Measurements from ENCODE around the gene ALKBH3.

Gene ALKBH3

GRCh38 chr11:43941257-43941994, 60.8 kb downstream of the ALKBH3 start:
- H3K36me3 ChIP-seq (ENCODE audit: low read depth), result no peaks in the 10 kb centered on the region
- H3K4me3 ChIP-seq (ENCODE audit: severe bottlenecking), result no peak overlapping the region
- no peak for TF ChIP-seq CTCF (IDR thresholded peaks at IDR 0.05; ENCODE audit: poor library complexity, severe bottlenecking)
- ATAC-seq (ENCODE audit: low read depth) (no peak), DNase-seq (ENCODE audit: low spot score) (no peak)
- peaks cover 10% of the 10 kb centered on the region for H3K4me1 ChIP-seq (ENCODE audit: insufficient read depth, poor library complexity, severe bottlenecking)
- peaks cover 47% of the 10 kb centered on the region for H3K27me3 ChIP-seq (ENCODE audit: insufficient read depth, poor library complexity, severe bottlenecking)
- H3K9me3 ChIP-seq (ENCODE audit: severe bottlenecking), result no peaks in the 10 kb centered on the region
- H3K27ac ChIP-seq (ENCODE audit: poor library complexity, severe bottlenecking), result no peak overlapping the region

DNA sequence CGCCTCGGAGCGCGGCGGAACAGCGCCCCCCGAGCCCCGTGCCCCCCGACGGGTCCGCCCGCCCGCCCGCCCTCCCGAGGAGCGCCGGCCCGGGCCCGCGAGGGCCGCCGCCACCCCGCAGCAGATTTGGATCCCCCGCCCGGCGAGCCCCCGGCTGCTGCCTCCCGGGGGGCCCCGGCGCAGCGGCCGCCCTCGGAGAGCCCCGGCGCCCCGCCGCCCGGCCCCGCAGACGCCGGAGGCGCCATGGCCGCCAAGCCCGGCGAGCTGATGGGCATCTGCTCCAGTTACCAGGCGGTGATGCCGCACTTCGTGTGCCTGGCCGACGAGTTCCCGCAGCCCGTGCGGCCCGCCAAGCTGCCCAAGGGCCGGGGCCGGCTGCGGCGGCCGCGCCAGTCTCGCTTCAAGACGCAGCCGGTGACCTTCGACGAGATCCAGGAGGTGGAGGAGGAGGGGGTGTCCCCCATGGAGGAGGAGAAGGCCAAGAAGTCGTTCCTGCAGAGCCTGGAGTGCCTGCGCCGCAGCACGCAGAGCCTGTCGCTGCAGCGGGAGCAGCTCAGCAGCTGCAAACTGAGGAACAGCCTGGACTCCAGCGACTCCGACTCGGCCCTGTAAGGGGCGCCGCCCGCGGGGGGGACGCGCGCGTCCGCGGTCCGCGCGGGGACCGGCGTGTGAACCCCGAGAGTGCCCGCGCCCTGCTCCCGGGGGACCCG, 62.2 kb downstream of the ALKBH3 start:
- Histone ChIP-seq H3K27me3 (ENCODE audit: insufficient read depth, poor library complexity, severe bottlenecking) (peaks cover 47% of the 10 kb centered on the region), H3K4me1 (ENCODE audit: insufficient read depth, poor library complexity, severe bottlenecking) (peaks cover under 1% of the 10 kb centered on the region), H3K27ac (ENCODE audit: poor library complexity, severe bottlenecking) (no peak overlapping the region), H3K9me3 (ENCODE audit: severe bottlenecking) (no peaks in the 10 kb centered on the region), H3K36me3 (ENCODE audit: low read depth) (no peaks in the 10 kb centered on the region), H3K4me3 (ENCODE audit: severe bottlenecking) (peak overlapping the region; percentile 34)
- DNase-seq (ENCODE audit: low spot score) (no peak), ATAC-seq (ENCODE audit: low read depth) (peak; percentile 29; the same call in 2 of the 3 replicates)
- no peak for TF ChIP-seq CTCF (IDR thresholded peaks at IDR 0.05; ENCODE audit: poor library complexity, severe bottlenecking)

DNA sequence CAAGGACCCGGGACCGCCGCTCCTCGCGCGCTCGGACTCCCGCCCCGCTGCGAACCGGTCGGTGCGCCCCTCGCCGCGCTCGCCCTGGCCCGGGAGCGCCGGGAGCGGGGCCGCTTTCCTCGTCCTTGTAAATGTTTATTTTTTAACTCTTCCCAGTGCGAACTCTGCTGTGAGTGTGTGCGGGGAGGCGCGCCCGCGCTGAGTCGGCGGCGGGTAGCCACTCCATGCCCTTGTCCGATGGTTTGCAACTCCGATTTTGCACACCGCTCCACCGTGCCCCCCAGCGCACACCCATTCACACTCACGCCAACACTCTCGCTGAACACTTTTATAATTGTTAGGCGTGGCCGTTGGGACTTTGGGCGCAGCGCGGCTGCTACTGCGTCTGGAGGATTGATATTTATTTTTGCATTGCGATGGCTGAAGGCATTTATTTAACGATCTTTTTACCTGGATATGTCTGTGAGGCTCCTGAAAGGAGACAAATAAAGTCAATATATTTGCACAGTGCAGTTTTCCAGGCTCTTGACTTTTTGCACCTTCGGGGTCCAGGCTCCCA, 62.8 kb downstream of the ALKBH3 start:
- H3K4me3 ChIP-seq (ENCODE audit: severe bottlenecking), result peak overlapping the region; percentile 34
- H3K9me3 ChIP-seq (ENCODE audit: severe bottlenecking), result no peaks in the 10 kb centered on the region
- peaks cover 47% of the 10 kb centered on the region for H3K27me3 ChIP-seq (ENCODE audit: insufficient read depth, poor library complexity, severe bottlenecking)
- 0 out of 3 replicates have a peak, but pooled peaks have one; percentile 8 for ATAC-seq (ENCODE audit: low read depth)
- no peak for DNase-seq (ENCODE audit: low spot score)
- H3K27ac ChIP-seq (ENCODE audit: poor library complexity, severe bottlenecking), result no peak overlapping the region
- H3K4me1 ChIP-seq (ENCODE audit: insufficient read depth, poor library complexity, severe bottlenecking), result no peaks in the 10 kb centered on the region
- no peaks in the 10 kb centered on the region for H3K36me3 ChIP-seq (ENCODE audit: low read depth)
- TF ChIP-seq CTCF (IDR thresholded peaks at IDR 0.05; ENCODE audit: poor library complexity, severe bottlenecking), result no peak

DNA sequence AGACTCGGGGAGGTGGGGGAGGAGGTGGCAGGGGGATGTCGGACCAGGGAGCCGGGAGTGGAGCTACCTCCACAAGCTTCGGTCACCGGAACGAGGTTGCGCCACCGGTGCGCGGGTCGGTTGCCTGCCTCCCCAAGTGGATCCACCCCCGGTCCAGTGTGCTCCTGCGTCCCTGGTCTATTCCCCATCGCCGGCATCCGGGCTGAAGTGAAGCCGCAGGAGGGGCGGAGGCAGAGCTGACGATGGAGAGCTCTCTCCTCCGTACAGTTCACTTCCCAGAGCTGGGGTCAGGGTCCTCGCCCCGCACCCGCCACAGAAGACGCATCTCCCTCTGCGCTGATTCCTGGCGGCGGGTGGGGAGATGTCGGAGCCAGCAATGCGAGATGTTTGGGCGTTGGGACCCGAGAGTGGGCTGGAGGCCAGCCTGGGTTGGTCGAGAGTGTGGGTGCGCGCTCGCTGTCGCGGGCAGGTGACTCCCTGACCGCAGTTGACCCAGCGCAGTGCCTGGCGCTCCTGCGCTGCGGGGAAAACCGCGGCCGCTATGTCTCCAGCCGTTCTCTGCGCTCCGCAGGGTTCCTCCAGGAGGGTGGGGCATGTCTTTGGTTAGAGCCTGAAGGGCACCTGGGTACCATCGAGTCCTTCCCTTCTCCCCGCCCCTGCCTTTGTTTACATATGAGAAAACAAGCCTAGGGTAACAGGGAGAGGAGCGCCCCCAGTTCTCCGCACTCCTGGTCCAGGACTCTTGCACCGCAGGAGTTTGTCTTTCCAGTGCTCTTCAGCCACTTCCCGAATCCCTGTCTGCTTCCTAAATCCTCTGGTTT, 63.5 kb downstream of the ALKBH3 start:
- no peak overlapping the region for H3K4me3 ChIP-seq (ENCODE audit: severe bottlenecking)
- H3K27ac ChIP-seq (ENCODE audit: poor library complexity, severe bottlenecking), result no peak overlapping the region
- H3K27me3 ChIP-seq (ENCODE audit: insufficient read depth, poor library complexity, severe bottlenecking), result peaks cover 47% of the 10 kb centered on the region
- ATAC-seq (ENCODE audit: low read depth) (peak; percentile 22), DNase-seq (ENCODE audit: low spot score) (no peak)
- no peaks in the 10 kb centered on the region for H3K36me3 ChIP-seq (ENCODE audit: low read depth)
- no peak for TF ChIP-seq CTCF (IDR thresholded peaks at IDR 0.05; ENCODE audit: poor library complexity, severe bottlenecking)
- H3K4me1 ChIP-seq (ENCODE audit: insufficient read depth, poor library complexity, severe bottlenecking), result no peaks in the 10 kb centered on the region
- H3K9me3 ChIP-seq (ENCODE audit: severe bottlenecking), result no peaks in the 10 kb centered on the region

All from RWPE2 (cell line).